Measurements from ENCODE around the gene LACTB. TPM values are rescaled to one million over a fixed set of nuclear protein-coding genes. Genes with fewer than 3 reads are reported as not detected.

LACTB gene
- total RNA-seq, 1 donor = 63.5 TPM

GRCh38 chr15:63135804-63136203 lies 14.1 kb downstream of the LACTB start:
- TF ChIP-seq CTCF (IDR thresholded peaks at IDR 0.05; ENCODE audit: insufficient read depth, low read depth, low read length) = no peak
- no peak overlapping the region for H3K4me3 ChIP-seq (ENCODE audit: low read depth, low read length)
- DNase-seq (ENCODE audit: low read depth) = peak; percentile 89

- DNase-seq (ENCODE audit: low read depth) = no peak
- no peak overlapping the region for H3K4me3 ChIP-seq (ENCODE audit: low read depth, low read length)
- no peak for TF ChIP-seq CTCF (IDR thresholded peaks at IDR 0.05; ENCODE audit: insufficient read depth, low read depth, low read length)
Measured at GRCh38 chr15:63136742-63137141, 15.1 kb downstream of the LACTB start.

- no peak overlapping the region for H3K4me3 ChIP-seq (ENCODE audit: low read depth, low read length)
- TF ChIP-seq CTCF (IDR thresholded peaks at IDR 0.05; ENCODE audit: insufficient read depth, low read depth, low read length) = no peak
- no peak for DNase-seq (ENCODE audit: low read depth)
Measured at GRCh38 chr15:63140936-63141335, 19.3 kb downstream of the LACTB start.

GRCh38 chr15:63145426-63145825 lies 23.8 kb downstream of the LACTB start:
- H3K4me3 ChIP-seq (ENCODE audit: low read depth, low read length) = no peak overlapping the region
- TF ChIP-seq CTCF (IDR thresholded peaks at IDR 0.05; ENCODE audit: insufficient read depth, low read depth, low read length) = no peak
- DNase-seq (ENCODE audit: low read depth) = no peak

DNA sequence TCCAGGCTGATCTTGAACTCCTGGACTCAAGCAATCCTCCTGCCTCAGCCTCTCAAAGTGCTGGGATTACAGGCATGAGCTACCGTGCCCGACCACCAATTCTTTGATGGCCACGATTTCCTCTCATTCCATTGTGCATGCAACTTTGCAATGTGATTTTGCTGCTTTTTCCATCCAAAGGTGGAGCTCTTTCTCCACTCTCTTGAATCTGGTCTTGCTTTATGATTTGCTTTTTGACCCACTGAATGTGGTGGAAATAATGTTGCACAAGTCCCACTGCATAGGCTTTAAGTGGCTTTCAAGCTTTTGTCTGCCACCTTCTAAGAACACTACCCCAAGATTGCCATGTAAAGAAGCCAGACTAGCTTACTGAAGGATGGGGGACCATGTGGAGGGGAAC lies 25.0 kb downstream of the LACTB start:
- TF ChIP-seq CTCF (IDR thresholded peaks at IDR 0.05; ENCODE audit: insufficient read depth, low read depth, low read length) = peak; percentile 22
- no peak overlapping the region for H3K4me3 ChIP-seq (ENCODE audit: low read depth, low read length)
- DNase-seq (ENCODE audit: low read depth) = peak; percentile 43

DNA sequence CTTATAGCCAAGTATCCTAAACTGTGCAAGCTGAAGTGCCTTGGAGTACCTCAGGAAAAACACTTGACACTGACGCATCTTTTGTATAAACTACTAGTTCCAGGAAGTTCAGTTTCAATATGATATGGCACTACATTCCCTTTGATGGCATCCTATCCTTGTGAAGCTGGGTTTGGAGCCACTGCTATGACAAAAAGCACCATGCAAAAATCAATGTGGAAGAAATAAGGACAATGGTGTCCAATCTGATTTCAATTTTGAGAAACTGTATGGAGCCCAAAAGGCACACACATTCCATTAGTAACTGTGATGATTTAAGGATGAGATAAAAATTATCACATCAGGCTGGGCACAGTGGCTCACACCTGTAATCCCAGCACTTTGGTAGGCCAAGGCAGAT lies 30.0 kb downstream of the LACTB start:
- H3K4me3 ChIP-seq (ENCODE audit: low read depth, low read length) = no peak overlapping the region
- DNase-seq (ENCODE audit: low read depth) = no peak
- TF ChIP-seq CTCF (IDR thresholded peaks at IDR 0.05; ENCODE audit: insufficient read depth, low read depth, low read length) = no peak

DNA sequence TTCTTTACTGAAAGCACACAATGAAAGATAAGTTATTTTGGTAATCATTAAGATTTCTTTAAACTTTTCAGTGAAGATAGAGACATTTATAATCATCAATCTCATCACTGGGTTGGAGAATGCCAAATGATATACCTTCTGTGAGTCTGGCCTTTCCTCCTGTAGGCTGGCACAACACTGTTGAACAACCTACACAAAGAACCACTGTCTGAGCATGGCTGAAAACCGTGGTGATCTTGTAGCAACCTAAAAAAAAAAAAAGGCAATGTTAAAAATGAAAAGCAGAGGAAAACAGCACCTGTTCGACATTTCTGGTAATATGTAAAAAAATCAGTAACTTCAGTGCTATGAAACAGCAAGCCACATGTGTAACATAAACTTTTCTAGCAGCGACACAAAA lies 33.8 kb downstream of the LACTB start:
- H3K4me3 ChIP-seq (ENCODE audit: low read depth, low read length) = peak overlapping the region; percentile 88
- DNase-seq (ENCODE audit: low read depth) = no peak
- TF ChIP-seq CTCF (IDR thresholded peaks at IDR 0.05; ENCODE audit: insufficient read depth, low read depth, low read length) = no peak
